Hepatocyte (in vitro differentiated cells): ENCODE data around the gene GOLGA8S.
"Not testable (repeated sequence)": the region's sequence is repeated elsewhere in the genome, so short reads cannot be mapped to it uniquely, and the experiment has no call there.

ENCODE experiments used
- EZH2phosphoT487 ChIP-seq: fragments of 200-600 bp; sonication (generic); IDR thresholded peaks from one replicate; pipeline ENCODE4 v1.6.1; 2018; ENCODE audit warnings: antibody characterized with exemption, mild to moderate bottlenecking, low read depth, moderate library complexity; ENCODE audit not compliant: unreplicated experiment, severe bottlenecking
- TF ChIP-seq, protein P1 (sequence below): fragments of 200-600 bp; sonication (generic); IDR thresholded peaks from 2 replicates; pipeline ENCODE4 v1.5.1; 2016; ENCODE audit warnings: antibody characterized with exemption, mild to moderate bottlenecking; ENCODE audit not compliant: poor library complexity

GRCh38 chr15:23364261-23364660, 9.7 kb downstream of the GOLGA8S start:
- TF ChIP-seq, protein P1, sequence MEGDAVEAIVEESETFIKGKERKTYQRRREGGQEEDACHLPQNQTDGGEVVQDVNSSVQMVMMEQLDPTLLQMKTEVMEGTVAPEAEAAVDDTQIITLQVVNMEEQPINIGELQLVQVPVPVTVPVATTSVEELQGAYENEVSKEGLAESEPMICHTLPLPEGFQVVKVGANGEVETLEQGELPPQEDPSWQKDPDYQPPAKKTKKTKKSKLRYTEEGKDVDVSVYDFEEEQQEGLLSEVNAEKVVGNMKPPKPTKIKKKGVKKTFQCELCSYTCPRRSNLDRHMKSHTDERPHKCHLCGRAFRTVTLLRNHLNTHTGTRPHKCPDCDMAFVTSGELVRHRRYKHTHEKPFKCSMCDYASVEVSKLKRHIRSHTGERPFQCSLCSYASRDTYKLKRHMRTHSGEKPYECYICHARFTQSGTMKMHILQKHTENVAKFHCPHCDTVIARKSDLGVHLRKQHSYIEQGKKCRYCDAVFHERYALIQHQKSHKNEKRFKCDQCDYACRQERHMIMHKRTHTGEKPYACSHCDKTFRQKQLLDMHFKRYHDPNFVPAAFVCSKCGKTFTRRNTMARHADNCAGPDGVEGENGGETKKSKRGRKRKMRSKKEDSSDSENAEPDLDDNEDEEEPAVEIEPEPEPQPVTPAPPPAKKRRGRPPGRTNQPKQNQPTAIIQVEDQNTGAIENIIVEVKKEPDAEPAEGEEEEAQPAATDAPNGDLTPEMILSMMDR: not testable (repeated sequence)
- TF ChIP-seq EZH2phosphoT487: not testable (repeated sequence)
